Adipose tissue (tissue), 3 donors: ENCODE measurements around the gene ZBP1. TPM values are rescaled to one million over a fixed set of nuclear protein-coding genes. Genes with fewer than 3 reads are reported as not detected.

Experiments used
- H3K27ac ChIP-seq: one replicate; pipeline ENCODE4 v1.5.1; 2013; ENCODE audit warnings: low read depth, low read length
- WGBS, 3 donors: extraction: QIAGEN DNeasy Blood & Tissue Kit; methylation state at CpG; one replicate each; pipeline ENCODE4 v1.1.7; 2013; 5-methylcytosine and 5-hydroxymethylcytosine counted together
- polyA plus RNA-seq, 3 donors: library from polyadenylated mRNA; stranded (reverse); fragments of 200-250 nt; gene quantifications; one replicate each; pipeline ENCODE4 v1.2.3, GENCODE V29; 2013
- donor health status: healthy with polysubstance abuse.
- donor health status: Bipolar disorder and iron deficiency.
- donor health status: healthy.

ZBP1 gene
- polyA plus RNA-seq, 3 donors = 0.15 to 1.2 (median 0.58) TPM

- WGBS, 3 donors = 51 to 71% (median 68%) methylated on average over 12 of the region's 12 CpGs
- no peak overlapping the region for H3K27ac ChIP-seq
These were observed 47.0 kb downstream of the ZBP1 start for GRCh38 chr20:57573242-57573641.

- H3K27ac ChIP-seq = no peak overlapping the region
- WGBS, 3 donors = 84 to 91% (median 86%) methylated on average over 3 of the region's 3 CpGs
These were observed 48.3 kb downstream of the ZBP1 start for GRCh38 chr20:57571782-57572416.

GRCh38 chr20:57570920-57571319 lies 49.3 kb downstream of the ZBP1 start:
- no peak overlapping the region for H3K27ac ChIP-seq
- 62 to 70% (median 64%) methylated on average over 8 of the region's 8 CpGs for whole genome bisulfite sequencing, 3 donors

GRCh38 chr20:57570145-57570850 lies 49.9 kb downstream of the ZBP1 start:
- no peak overlapping the region for H3K27ac ChIP-seq
- WGBS, 3 donors = 59 to 80% (median 75%) methylated on average over 20 of the region's 20 CpGs

- H3K27ac ChIP-seq = no peak overlapping the region
- 79 to 87% (median 87%) methylated on average over 12 of the region's 12 CpGs for WGBS, 3 donors
These were observed 51.3 kb downstream of the ZBP1 start for GRCh38 chr20:57568960-57569359.

- no peak overlapping the region for H3K27ac ChIP-seq
- 54 to 69% (median 67%) methylated on average over 13 of the region's 13 CpGs for WGBS, 3 donors
These were observed 51.9 kb downstream of the ZBP1 start for GRCh38 chr20:57568088-57568896.

- no peak overlapping the region for H3K27ac ChIP-seq
- 70 to 80% (median 77%) methylated on average over 9 of the region's 9 CpGs for WGBS, 3 donors
These were observed 52.7 kb downstream of the ZBP1 start for GRCh38 chr20:57567471-57568079.

- 69 to 73% (median 70%) methylated on average over 10 of the region's 10 CpGs for WGBS, 3 donors
- no peak overlapping the region for H3K27ac ChIP-seq
These were observed 53.3 kb downstream of the ZBP1 start for GRCh38 chr20:57566803-57567459.

- H3K27ac ChIP-seq = no peak overlapping the region
- 20 to 43% (median 24%) methylated on average over 1 of the region's 1 CpG for WGBS, 3 donors
These were observed 53.8 kb downstream of the ZBP1 start for GRCh38 chr20:57566399-57566798.

- WGBS, 3 donors = 78 to 93% (median 90%) methylated on average over 11 of the region's 11 CpGs
These were observed 55.1 kb downstream of the ZBP1 start for GRCh38 chr20:57564951-57565642.

GRCh38 chr20:57564180-57564802 lies 55.9 kb downstream of the ZBP1 start:
- WGBS, 3 donors = 82 to 88% (median 88%) methylated on average over 14 of the region's 14 CpGs
- no peak overlapping the region for H3K27ac ChIP-seq

More at GRCh38 chr20:57564951-57565642, 55.1 kb downstream of the ZBP1 start:
- no peak overlapping the region for H3K27ac ChIP-seq

- WGBS, 3 donors = 93 to 97% (median 96%) methylated on average over 12 of the region's 12 CpGs
- no peak overlapping the region for H3K27ac ChIP-seq
These were observed 56.7 kb downstream of the ZBP1 start for GRCh38 chr20:57563522-57563921.

- 90 to 92% (median 90%) methylated on average over 35 of the region's 35 CpGs for WGBS, 3 donors
- H3K27ac ChIP-seq = no peak overlapping the region
These were observed 57.4 kb downstream of the ZBP1 start for GRCh38 chr20:57562541-57563465.

- WGBS, 3 donors = 71 to 77% (median 72%) methylated on average over 24 of the region's 24 CpGs
These were observed 58.6 kb downstream of the ZBP1 start for GRCh38 chr20:57561356-57562279.

GRCh38 chr20:57560554-57561355 lies 59.5 kb downstream of the ZBP1 start, which contains the start of gene PCK1:
TSS of gene PCK1 (plus strand) at chr20:57561110. CDS start at chr20:57561412, 302 bp downstream.
- WGBS, 3 donors = 39 to 55% (median 51%) methylated on average over 14 of the region's 14 CpGs
- H3K27ac ChIP-seq = no peak within 1 kb of the TSS

More at GRCh38 chr20:57561356-57562279, 58.6 kb downstream of the ZBP1 start:
- no peak overlapping the region for H3K27ac ChIP-seq
